Measurements from ENCODE around the gene NAPSA. TPM values are rescaled to one million over a fixed set of nuclear protein-coding genes. Genes with fewer than 3 reads are reported as not detected.
A peak's percentile ranks its signal among the peaks of the same experiment; 100 is the strongest.

The NAPSA gene
- total and polyA plus RNA-seq, 9 of the 15 experiments (the other 6 are each of a cell fraction or from before 2014, with no cell fraction given): 0.25 to 1.9 (median 0.69) TPM

DNA sequence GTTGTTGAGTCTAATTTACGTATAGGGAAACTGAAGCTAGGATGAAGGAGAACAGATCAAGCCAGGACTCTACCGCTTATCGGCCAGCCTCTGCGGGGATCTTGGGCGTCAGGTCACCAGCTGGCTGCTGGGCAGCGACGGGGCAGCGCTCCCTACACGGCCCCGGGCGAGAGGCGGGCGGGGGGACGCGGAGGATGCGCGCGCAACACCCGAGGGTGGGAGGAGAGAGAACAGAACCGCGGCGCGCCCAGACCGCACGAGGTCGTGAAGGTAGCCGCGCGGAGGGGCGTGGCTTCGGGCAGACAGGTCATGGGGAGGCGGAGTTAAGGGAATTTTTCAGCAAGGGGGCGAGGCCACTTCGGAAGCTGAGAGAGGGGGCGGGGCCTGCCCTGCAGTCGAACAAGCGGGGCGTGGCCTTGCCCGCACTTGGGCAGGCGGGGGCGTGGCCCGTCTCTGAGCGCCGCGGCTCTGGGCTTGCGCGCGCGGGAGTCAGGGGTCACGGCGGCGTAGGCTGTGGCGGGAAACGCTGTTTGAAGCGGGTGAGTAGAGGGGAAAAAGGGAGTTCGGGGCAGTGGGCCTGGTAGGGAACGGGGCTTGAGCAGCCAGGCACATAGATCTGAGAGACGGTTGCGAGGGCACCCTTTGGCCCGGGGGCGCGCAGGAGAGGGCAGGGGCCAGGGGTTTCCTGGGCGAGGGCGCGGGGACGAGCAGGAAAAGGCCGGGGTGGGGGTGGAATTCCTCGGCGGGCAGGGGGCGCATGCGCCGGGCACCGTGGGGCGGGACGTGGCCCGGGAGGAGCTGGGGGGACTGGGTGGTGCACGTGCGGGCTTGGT, 18.6 kb upstream of the NAPSA start, which contains the start of gene POLD1 (continued):
- no peak for TF ChIP-seq HDGF (IDR thresholded peaks at IDR 0.05)
- peak in 1 of 2 experiments; percentile 78; a peak in 2 of 4 replicates for TF ChIP-seq HDAC1 (IDR thresholded peaks at IDR 0.05)
- TF ChIP-seq ZNF507 (tag; conservative IDR thresholded peaks at IDR 0.05): no peak
- TF ChIP-seq ZNF282 (CRISPR knock-in tag; IDR thresholded peaks at IDR 0.05): no peak
- 0 out of 2 replicates have a peak, but pooled peaks have one; percentile 19 for TF ChIP-seq HDAC2 (IDR thresholded peaks at IDR 0.05)
- TF ChIP-seq JUN (IDR thresholded peaks at IDR 0.05; ENCODE audit: borderline replicate concordance, low read depth, low read length): no peak
- TF ChIP-seq JUN (CRISPR knock-in tag; IDR thresholded peaks at IDR 0.05; ENCODE audit: borderline replicate concordance): no peak
- peak; percentile 71 for TF ChIP-seq CREM (IDR thresholded peaks at IDR 0.05; ENCODE audit: low read depth)
- TF ChIP-seq NR2C2 (CRISPR knock-in tag; IDR thresholded peaks at IDR 0.05): peak; percentile 97
- TF ChIP-seq NR2C2 (tag; IDR thresholded peaks at IDR 0.05): peak; percentile 99
- no peak for TF ChIP-seq CBX8 (IDR thresholded peaks at IDR 0.05; ENCODE audit: borderline replicate concordance, extremely low read depth, low read depth, low read length, poor library complexity, severe bottlenecking)
- no peak for TF ChIP-seq FOSL1 (tag; conservative IDR thresholded peaks at IDR 0.05)
- TF ChIP-seq SRF (CRISPR knock-in tag; IDR thresholded peaks at IDR 0.05): peak; percentile 79 to 92
- TF ChIP-seq ZKSCAN8 (CRISPR knock-in tag; IDR thresholded peaks at IDR 0.05): no peak
- TF ChIP-seq KDM1A (IDR thresholded peaks at IDR 0.05): no peak
- 0 out of 2 replicates have a peak, but pooled peaks have one; percentile 47 for TF ChIP-seq RHOXF2B (CRISPR knock-in tag; conservative IDR thresholded peaks at IDR 0.05)
- TF ChIP-seq NR2C1 (IDR thresholded peaks at IDR 0.05): peak; percentile 96
- peak; percentile 97 for TF ChIP-seq NR2C1 (tag; IDR thresholded peaks at IDR 0.05)
- TF ChIP-seq, protein P1, sequence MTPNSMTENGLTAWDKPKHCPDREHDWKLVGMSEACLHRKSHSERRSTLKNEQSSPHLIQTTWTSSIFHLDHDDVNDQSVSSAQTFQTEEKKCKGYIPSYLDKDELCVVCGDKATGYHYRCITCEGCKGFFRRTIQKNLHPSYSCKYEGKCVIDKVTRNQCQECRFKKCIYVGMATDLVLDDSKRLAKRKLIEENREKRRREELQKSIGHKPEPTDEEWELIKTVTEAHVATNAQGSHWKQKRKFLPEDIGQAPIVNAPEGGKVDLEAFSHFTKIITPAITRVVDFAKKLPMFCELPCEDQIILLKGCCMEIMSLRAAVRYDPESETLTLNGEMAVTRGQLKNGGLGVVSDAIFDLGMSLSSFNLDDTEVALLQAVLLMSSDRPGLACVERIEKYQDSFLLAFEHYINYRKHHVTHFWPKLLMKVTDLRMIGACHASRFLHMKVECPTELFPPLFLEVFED (CRISPR knock-in tag; conservative IDR thresholded peaks at IDR 0.05): peak; percentile 97
- TF ChIP-seq CREBBP (IDR thresholded peaks at IDR 0.05; ENCODE audit: low read depth, low read length): no peak
- no peak for TF ChIP-seq DMBX1 (CRISPR knock-in tag; IDR thresholded peaks at IDR 0.05; ENCODE audit: borderline replicate concordance)
- TF ChIP-seq ZNF133 (CRISPR knock-in tag; IDR thresholded peaks at IDR 0.05): no peak
- TF ChIP-seq, protein P2, sequence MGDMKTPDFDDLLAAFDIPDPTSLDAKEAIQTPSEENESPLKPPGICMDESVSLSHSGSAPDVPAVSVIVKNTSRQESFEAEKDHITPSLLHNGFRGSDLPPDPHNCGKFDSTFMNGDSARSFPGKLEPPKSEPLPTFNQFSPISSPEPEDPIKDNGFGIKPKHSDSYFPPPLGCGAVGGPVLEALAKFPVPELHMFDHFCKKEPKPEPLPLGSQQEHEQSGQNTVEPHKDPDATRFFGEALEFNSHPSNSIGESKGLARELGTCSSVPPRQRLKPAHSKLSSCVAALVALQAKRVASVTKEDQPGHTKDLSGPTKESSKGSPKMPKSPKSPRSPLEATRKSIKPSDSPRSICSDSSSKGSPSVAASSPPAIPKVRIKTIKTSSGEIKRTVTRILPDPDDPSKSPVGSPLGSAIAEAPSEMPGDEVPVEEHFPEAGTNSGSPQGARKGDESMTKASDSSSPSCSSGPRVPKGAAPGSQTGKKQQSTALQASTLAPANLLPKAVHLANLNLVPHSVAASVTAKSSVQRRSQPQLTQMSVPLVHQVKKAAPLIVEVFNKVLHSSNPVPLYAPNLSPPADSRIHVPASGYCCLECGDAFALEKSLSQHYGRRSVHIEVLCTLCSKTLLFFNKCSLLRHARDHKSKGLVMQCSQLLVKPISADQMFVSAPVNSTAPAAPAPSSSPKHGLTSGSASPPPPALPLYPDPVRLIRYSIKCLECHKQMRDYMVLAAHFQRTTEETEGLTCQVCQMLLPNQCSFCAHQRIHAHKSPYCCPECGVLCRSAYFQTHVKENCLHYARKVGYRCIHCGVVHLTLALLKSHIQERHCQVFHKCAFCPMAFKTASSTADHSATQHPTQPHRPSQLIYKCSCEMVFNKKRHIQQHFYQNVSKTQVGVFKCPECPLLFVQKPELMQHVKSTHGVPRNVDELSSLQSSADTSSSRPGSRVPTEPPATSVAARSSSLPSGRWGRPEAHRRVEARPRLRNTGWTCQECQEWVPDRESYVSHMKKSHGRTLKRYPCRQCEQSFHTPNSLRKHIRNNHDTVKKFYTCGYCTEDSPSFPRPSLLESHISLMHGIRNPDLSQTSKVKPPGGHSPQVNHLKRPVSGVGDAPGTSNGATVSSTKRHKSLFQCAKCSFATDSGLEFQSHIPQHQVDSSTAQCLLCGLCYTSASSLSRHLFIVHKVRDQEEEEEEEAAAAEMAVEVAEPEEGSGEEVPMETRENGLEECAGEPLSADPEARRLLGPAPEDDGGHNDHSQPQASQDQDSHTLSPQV (IDR thresholded peaks at IDR 0.05): no peak
- TF ChIP-seq BCOR (IDR thresholded peaks at IDR 0.05): 0 out of 2 replicates have a peak, but pooled peaks have one; percentile 33
- no peak for TF ChIP-seq ZNF217 (CRISPR knock-in tag; IDR thresholded peaks at IDR 0.05)

Data from K562 (cell line).